IPS DF 19.7 (cell line): ENCODE data around the gene TRABD.
"Not testable (repeated sequence)": the region's sequence is repeated elsewhere in the genome, so short reads cannot be mapped to it uniquely, and the experiment has no call there.

Experiments
- DNase-seq: peaks from one replicate; pipeline ENCODE4 v3.0.0-alpha.2; 2013; ENCODE audit warnings: low read depth, low spot score

TRABD gene

DNA sequence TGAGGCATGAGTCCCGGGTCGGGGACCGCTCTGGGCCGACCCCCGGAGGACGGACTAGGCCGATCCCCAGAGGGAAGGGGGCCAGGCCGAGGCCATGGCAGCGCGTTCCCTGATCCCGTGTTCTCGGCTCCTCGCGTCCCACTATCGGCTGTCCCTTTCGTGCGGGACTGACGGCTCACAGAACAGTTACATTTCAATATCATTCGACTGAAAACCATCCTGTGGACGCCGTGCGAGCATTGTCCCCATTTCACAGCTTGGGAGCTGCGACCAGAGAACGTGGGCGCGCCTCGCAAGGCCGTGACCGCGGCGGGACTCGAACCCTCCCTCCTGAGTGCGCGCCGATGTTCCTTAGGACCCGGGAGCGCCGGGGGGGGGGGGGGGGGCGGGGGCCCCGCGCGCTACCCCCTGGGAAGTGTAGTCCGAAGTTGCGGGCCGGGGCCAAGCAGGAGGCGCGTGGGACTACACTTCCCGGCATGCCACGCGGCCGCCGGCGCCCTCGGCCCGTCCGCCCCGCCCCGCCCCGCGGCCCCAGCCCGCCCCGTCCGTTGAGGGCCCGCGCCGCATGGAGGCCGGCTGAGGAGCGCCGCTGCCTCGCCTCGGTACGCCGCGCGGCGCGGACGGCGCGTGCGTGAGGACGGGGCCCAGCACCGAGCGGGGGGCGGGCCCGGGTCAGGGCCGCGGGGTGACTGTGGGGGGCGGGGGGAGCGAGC is at the start of gene TRABD:
Gene TRABD, plus strand, starts transcription at position 539 of the 713 bp plus-strand sequence. CDS start 7,148 bp downstream, outside the sequence.
- no peak for DNase-seq

- no peak for DNase-seq
Observed at GRCh38 chr22:50136581-50137015, 49.1 kb upstream of the TRABD start.

- DNase-seq = not testable (repeated sequence)
Observed at GRCh38 chr22:50137277-50137676, 48.4 kb upstream of the TRABD start.

GRCh38 chr22:50138041-50138440 is 47.7 kb upstream of the TRABD start:
- DNase-seq = no peak

- no peak for DNase-seq
Observed at GRCh38 chr22:50138988-50139387, 46.7 kb upstream of the TRABD start.

GRCh38 chr22:50139843-50140415 is 45.8 kb upstream of the TRABD start:
- no peak for DNase-seq

DNA sequence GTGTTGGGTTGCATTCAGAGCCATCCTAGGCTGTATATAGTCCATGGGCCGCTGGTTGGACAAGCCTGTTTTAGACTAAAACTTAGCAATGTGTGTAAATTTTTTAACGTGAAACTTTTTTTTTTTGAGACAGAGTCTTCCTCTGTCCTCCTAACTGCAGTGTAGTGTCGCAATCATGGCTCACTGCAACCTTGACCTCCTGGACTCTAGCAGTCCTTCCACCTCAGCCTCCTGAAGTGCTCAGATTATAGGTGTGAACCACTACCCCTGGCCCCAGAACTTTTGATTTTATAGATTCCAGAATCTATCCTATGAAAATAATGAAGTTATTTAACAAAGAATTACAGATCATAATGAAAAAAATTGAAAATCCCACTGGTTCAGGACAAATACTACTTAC is 45.1 kb upstream of the TRABD start:
- no peak for DNase-seq

DNA sequence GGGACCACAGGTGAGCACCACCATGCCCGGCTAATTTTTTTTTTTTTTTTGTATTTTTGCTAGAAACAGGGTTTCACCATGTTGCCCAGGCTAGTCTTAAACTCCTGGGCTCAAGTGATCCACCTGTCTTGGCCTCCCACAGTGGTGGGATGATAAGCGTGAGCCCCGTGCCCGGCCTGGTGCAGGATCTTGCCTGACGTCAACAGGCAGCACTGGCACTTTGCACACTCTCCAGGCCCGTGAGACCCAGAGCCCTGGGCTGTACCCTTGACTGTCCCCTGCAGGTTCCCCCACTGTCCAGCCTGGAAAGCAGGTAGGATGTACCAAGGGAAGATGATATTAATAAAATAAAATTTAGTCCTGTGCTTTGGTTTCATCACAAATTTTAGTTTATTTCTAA is 44.3 kb upstream of the TRABD start:
- no peak for DNase-seq

GRCh38 chr22:50141891-50142363 is 43.8 kb upstream of the TRABD start:
- no peak for DNase-seq

GRCh38 chr22:50143096-50143495 is 42.6 kb upstream of the TRABD start:
- no peak for DNase-seq

- no peak for DNase-seq
Observed at GRCh38 chr22:50144005-50144614, 41.6 kb upstream of the TRABD start.

DNA sequence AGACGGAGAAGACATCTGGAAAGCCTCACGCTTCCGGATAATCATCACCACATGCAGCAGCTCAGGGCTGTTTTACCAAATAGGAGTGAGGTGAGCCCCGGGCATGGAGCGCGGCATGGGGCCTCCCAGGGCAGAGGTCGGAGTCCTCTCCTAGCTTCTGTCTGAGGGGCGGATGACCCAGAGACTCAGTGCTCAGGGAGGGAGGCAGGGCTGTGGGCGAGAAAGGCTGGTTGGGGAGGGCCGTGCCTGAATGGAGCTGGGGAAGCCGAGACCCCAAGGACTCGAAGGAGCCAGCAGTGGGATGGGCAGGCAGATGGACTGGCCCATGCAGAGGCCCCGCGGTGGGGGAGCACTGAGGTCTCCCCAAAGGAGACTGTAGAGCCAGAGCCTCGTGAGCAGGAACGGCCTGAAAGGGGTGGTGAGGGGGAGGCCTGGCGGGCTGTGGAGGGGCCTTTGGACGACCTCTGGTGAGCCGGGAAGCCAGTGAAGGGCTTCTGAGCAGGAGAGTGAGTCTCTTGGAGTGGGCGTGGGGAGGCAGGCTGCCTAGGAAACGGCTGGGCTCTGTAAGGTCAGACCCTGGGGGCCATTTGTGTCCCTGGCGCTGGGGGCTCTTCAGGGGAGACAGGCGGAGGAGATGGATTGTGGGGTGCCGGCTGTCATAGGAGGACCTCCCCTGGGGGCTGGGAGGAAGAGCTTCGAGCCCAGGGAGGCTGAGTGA is 39.8 kb upstream of the TRABD start:
- DNase-seq = no peak

- DNase-seq = no peak
Observed at GRCh38 chr22:50146439-50147238, 39.1 kb upstream of the TRABD start.

- not testable (repeated sequence) for DNase-seq
Observed at GRCh38 chr22:50147258-50148165, 38.2 kb upstream of the TRABD start.

- DNase-seq = no peak
Observed at GRCh38 chr22:50148166-50148500, 37.6 kb upstream of the TRABD start.

GRCh38 chr22:50148991-50149721 is 36.6 kb upstream of the TRABD start:
- DNase-seq = peak; percentile 35

DNA sequence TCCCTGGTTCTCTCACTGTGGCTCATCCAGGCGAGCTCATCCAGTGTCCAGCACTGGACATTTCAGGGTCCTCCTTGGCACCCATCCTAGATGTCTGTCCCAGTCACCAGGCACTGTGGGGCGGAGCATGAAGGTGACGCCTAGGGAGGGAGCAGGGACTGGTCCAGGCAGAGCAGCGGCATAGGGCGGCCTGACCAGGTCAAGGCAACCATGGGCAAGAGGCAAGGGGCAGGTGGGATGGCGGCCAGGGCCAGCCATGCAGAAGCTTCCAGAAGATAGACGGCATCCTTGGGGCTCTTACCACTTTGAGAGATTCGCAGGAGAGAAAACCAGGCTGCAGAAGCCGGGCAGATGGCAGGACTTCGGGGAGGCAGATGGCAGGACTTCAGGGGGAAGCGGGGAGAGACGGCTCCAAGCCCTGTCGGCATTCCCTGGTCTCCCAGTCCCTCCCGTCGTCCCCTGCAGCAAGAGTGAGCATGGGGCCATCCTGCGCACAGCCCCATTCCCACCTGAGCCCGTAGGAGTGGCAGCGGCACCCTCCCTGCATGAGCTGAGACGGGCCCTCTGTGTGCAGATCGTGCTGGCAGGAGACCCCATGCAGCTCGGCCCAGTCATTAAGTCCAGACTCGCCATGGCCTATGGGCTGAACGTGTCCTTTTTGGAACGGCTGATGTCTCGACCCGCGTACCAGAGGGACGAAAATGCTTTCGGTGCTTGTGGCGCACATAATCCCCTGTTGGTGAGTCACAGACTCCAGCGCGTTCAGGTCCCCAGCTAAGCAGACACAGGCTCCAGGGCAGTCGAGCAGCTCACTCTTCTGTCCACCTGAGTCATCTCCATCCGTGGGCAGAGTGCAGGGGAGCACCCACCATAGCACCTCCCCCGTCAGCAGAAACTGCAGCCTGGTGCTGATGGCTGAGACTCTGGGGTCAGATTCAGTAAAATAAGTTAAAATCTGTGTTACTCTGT is 35.3 kb upstream of the TRABD start:
- DNase-seq = no peak
